Effector memory CD4-positive, alpha-beta T cell (primary cell): ENCODE data around the gene DTNB.

Source experiments
- DNase-seq, 3 donors: peaks; one replicate each; pipeline ENCODE4 v3.0.0-alpha.2; 2020
- H3K27ac ChIP-seq: 2 replicates; pipeline ENCODE4 v1.7.0; 2013; ENCODE audit warnings: mild to moderate bottlenecking, low read length, moderate library complexity; ENCODE audit not compliant: insufficient read depth, poor library complexity, severe bottlenecking
- H3K27me3 ChIP-seq: replicated peaks from 2 replicates; pipeline ENCODE4 v1.7.0; 2013; ENCODE audit warnings: mild to moderate bottlenecking, low read length; ENCODE audit not compliant: insufficient read depth, control insufficient read depth, poor library complexity, severe bottlenecking
- H3K36me3 ChIP-seq: 2 replicates; pipeline ENCODE4 v1.7.0; 2013; ENCODE audit warnings: mild to moderate bottlenecking, low read length, moderate library complexity; ENCODE audit not compliant: control insufficient read depth, insufficient read depth
- H3K4me1 ChIP-seq: 2 replicates; pipeline ENCODE4 v1.7.0; 2013; ENCODE audit warnings: low read length, mild to moderate bottlenecking; ENCODE audit not compliant: control insufficient read depth, insufficient read depth, poor library complexity, severe bottlenecking
- H3K4me3 ChIP-seq: 2 replicates; pipeline ENCODE4 v1.7.0; 2013; ENCODE audit warnings: low read length, low read depth, mild to moderate bottlenecking; ENCODE audit not compliant: insufficient read depth, poor library complexity, severe bottlenecking
- H3K9me3 ChIP-seq: 2 replicates; pipeline ENCODE4 v1.7.0; 2013; ENCODE audit warnings: mild to moderate bottlenecking, low read length, moderate library complexity; ENCODE audit not compliant: control insufficient read depth

DTNB gene

GRCh38 chr2:25347205-25347815, 326.1 kb downstream of the DTNB start:
- Histone ChIP-seq H3K4me3 (no peak overlapping the region), H3K9me3 (no peaks in the 10 kb centered on the region), H3K36me3 (no peaks in the 10 kb centered on the region), H3K27ac (no peak overlapping the region), H3K27me3 (no peaks in the 10 kb centered on the region), H3K4me1 (no peaks in the 10 kb centered on the region)
- no peak for DNase-seq

- peaks cover 11% of the 10 kb centered on the region for H3K4me1 ChIP-seq
- no peaks in the 10 kb centered on the region for H3K36me3 ChIP-seq
- no peak overlapping the region for H3K4me3 ChIP-seq
- H3K27ac ChIP-seq, result no peak overlapping the region
- DNase-seq, result no peak
- no peaks in the 10 kb centered on the region for H3K9me3 ChIP-seq
- no peaks in the 10 kb centered on the region for H3K27me3 ChIP-seq
These were observed 330.1 kb downstream of the DTNB start for GRCh38 chr2:25343187-25343825.

GRCh38 chr2:25342372-25343186, 330.8 kb downstream of the DTNB start:
- Histone ChIP-seq H3K4me3 (peak overlapping the region; percentile 60), H3K4me1 (peaks cover 18% of the 10 kb centered on the region), H3K27ac (peak overlapping the region; percentile 4), H3K27me3 (no peaks in the 10 kb centered on the region), H3K36me3 (no peaks in the 10 kb centered on the region), H3K9me3 (no peaks in the 10 kb centered on the region)
- DNase-seq, result peak; percentile 65 to 72 (median 70)

GRCh38 chr2:25341753-25342371, 331.5 kb downstream of the DTNB start, which contains the start of gene DNMT3A:
Gene DNMT3A (minus strand): TSS chr2:25341925. CDS start chr2:25313984, 27,941 bp downstream.
- Histone ChIP-seq H3K36me3 (no peaks in the 10 kb centered on the region), H3K27me3 (no peaks in the 10 kb centered on the region), H3K9me3 (no peaks in the 10 kb centered on the region), H3K4me1 (peaks cover 25% of the 10 kb centered on the region), H3K27ac (peak within 1 kb of the TSS; percentile 4), H3K4me3 (peak within 1 kb of the TSS; percentile 60)
- peak in 1 of 3 donors; percentile 30 for DNase-seq

GRCh38 chr2:25341011-25341727, 332.2 kb downstream of the DTNB start:
- DNase-seq, result no peak
- H3K36me3 ChIP-seq, result no peaks in the 10 kb centered on the region
- H3K9me3 ChIP-seq, result no peaks in the 10 kb centered on the region
- H3K4me3 ChIP-seq, result no peak overlapping the region
- no peaks in the 10 kb centered on the region for H3K27me3 ChIP-seq
- peaks cover 32% of the 10 kb centered on the region for H3K4me1 ChIP-seq
- H3K27ac ChIP-seq, result no peak overlapping the region

GRCh38 chr2:25340181-25340921, 333.0 kb downstream of the DTNB start:
- Histone ChIP-seq H3K4me1 (peaks cover 36% of the 10 kb centered on the region), H3K9me3 (no peaks in the 10 kb centered on the region), H3K27me3 (no peaks in the 10 kb centered on the region), H3K27ac (peak overlapping the region; percentile 24), H3K4me3 (peak overlapping the region; percentile 48), H3K36me3 (no peaks in the 10 kb centered on the region)
- no peak for DNase-seq

GRCh38 chr2:25339791-25340180, 333.6 kb downstream of the DTNB start:
- H3K4me3 ChIP-seq, result peak overlapping the region; percentile 48
- H3K9me3 ChIP-seq, result no peaks in the 10 kb centered on the region
- no peaks in the 10 kb centered on the region for H3K27me3 ChIP-seq
- no peak for DNase-seq
- peaks cover 40% of the 10 kb centered on the region for H3K4me1 ChIP-seq
- no peaks in the 10 kb centered on the region for H3K36me3 ChIP-seq
- H3K27ac ChIP-seq, result peak overlapping the region; percentile 24

GRCh38 chr2:25339211-25339674, 334.1 kb downstream of the DTNB start:
- DNase-seq, result no peak
- no peaks in the 10 kb centered on the region for H3K9me3 ChIP-seq
- H3K4me3 ChIP-seq, result no peak overlapping the region
- peaks cover 45% of the 10 kb centered on the region for H3K4me1 ChIP-seq
- H3K27me3 ChIP-seq, result no peaks in the 10 kb centered on the region
- no peak overlapping the region for H3K27ac ChIP-seq
- no peaks in the 10 kb centered on the region for H3K36me3 ChIP-seq

GRCh38 chr2:25338401-25338800, 335.0 kb downstream of the DTNB start:
- no peak overlapping the region for H3K4me3 ChIP-seq
- no peak for DNase-seq
- H3K27me3 ChIP-seq, result no peaks in the 10 kb centered on the region
- H3K36me3 ChIP-seq, result no peaks in the 10 kb centered on the region
- H3K4me1 ChIP-seq, result peaks cover 53% of the 10 kb centered on the region
- no peaks in the 10 kb centered on the region for H3K9me3 ChIP-seq
- no peak overlapping the region for H3K27ac ChIP-seq
